Uterus (tissue), 2 donors: ENCODE measurements around the gene SWI5.

Source experiments
- POLR2A ChIP-seq, 2 donors: fragments of 450-650 bp; IDR thresholded peaks; one replicate each; pipeline ENCODE4 v1.6.1; 2016; ENCODE audit warnings: antibody characterized with exemption in 2 of 2, mild to moderate bottlenecking in 1 of 2, moderate library complexity in 1 of 2
- TF ChIP-seq, protein P1 (sequence below), 4 experiments: fragments of 200-600 bp in 2 of 4; fragments of 450-650 bp in 2 of 4; sonication (generic) in 2 of 4; IDR thresholded peaks; one replicate each; pipeline ENCODE4 v1.5.1; 2016 to 2019; ENCODE audit warnings: antibody characterized with exemption in 4 of 4, mild to moderate bottlenecking in 2 of 4, moderate library complexity in 1 of 4

DNA sequence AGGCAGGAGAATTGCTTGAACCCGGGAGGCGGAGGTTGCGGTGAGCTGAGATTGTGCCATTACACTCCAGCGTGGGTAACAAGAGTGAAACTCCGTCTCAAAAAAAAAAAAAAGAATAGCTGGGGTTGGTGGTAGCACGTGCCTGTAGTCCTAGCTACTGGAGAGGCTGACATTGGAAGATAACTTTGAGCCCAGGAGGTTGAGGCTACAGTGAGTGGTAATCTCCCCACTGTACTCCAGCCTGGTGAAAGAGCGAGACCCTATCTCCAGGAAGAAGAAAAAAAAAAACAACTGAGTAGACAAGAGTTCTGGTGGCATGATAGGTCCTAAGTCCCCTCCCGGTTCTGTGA, 26.5 kb upstream of the SWI5 start:
- TF ChIP-seq, protein P1, sequence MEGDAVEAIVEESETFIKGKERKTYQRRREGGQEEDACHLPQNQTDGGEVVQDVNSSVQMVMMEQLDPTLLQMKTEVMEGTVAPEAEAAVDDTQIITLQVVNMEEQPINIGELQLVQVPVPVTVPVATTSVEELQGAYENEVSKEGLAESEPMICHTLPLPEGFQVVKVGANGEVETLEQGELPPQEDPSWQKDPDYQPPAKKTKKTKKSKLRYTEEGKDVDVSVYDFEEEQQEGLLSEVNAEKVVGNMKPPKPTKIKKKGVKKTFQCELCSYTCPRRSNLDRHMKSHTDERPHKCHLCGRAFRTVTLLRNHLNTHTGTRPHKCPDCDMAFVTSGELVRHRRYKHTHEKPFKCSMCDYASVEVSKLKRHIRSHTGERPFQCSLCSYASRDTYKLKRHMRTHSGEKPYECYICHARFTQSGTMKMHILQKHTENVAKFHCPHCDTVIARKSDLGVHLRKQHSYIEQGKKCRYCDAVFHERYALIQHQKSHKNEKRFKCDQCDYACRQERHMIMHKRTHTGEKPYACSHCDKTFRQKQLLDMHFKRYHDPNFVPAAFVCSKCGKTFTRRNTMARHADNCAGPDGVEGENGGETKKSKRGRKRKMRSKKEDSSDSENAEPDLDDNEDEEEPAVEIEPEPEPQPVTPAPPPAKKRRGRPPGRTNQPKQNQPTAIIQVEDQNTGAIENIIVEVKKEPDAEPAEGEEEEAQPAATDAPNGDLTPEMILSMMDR (IDR thresholded peaks at IDR 0.05), result no peak
- TF ChIP-seq POLR2A (IDR thresholded peaks at IDR 0.05), result no peak
